Caki2 (cell line): ENCODE data around the gene MBOAT7. TPM values are rescaled to one million over a fixed set of nuclear protein-coding genes. Genes with fewer than 3 reads are reported as not detected.
"Not testable (repeated sequence)": the region's sequence is repeated elsewhere in the genome, so short reads cannot be mapped to it uniquely, and the experiment has no call there.

Source experiments
- DNase-seq: peaks from one replicate; pipeline ENCODE4 v3.0.0-alpha.2; 2015; ENCODE audit warnings: low read depth
- in situ Hi-C: cut with HindIII; loops from 2 replicates; pipeline ENCODE4 v1.10.0; 2016; ENCODE audit warnings: low sequenced_read_pairs, low pct_unique_long_range_greater_than_20kb, mixed read lengths
- total RNA-seq: library from RNA; depleted of rRNA; stranded (reverse); fragments of >200 nt; shearing (Covaris generic); gene quantifications from 2 replicates; pipeline ENCODE4 v1.2.3, GENCODE V29; 2014; ENCODE audit warnings: low replicate concordance

The MBOAT7 gene
- total RNA-seq, 1 experiment from 2014 or later: 108 TPM

GRCh38 chr19:54191811-54192453 is 2.6 kb upstream of the MBOAT7 start:
- in situ Hi-C loops: no loop called here
- no peak for DNase-seq

GRCh38 chr19:54191011-54191810 is 1.8 kb upstream of the MBOAT7 start, which contains the start of gene TSEN34:
TSEN34 (plus strand) TSS chr19:54191308; CDS start chr19:54191365, 57 bp downstream.
- in situ Hi-C loops: no loop called here
- DNase-seq: no peak

GRCh38 chr19:54190503-54191010 is 1.2 kb upstream of the MBOAT7 start:
- in situ Hi-C loops: no loop called here

DNA sequence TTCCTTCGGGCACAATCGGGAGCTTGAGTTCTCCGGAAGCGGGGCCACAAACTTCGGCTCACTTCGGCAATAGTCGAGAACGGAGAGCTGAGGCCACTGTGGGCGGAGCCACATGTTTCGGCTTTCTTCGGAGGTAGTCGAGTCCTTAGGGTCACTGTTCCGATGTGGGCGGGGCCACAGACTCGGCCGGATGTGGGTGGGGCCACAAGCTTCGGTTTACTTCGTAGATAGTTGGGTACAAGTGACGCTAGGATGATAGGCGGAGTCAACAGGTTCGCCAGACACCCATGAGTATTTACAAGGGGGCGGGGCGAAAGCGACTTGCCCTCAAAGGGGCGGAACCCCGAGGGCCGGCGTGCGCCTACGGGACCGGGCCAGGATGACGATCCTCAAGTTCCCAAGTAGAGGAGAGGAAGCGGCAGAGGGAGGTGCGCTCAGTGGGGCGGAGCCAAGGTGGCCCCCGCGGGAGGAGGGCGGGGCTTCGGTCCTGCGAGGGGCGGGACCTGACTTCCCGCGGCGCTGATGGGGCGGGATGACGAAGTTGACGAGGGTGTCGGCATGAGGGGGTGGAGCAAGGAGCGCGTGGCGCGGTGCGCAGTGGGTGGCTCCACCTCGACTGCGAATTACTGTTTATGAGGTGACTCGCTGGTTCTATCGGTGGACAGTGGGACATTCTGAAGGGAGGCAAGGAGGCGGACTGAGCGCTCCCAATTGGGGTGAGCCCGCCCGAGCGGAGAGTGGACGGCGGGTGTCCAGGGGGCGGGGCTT is 539 bp upstream of the MBOAT7 start:
- DNase-seq: peak; percentile 100
- in situ Hi-C loops: no loop called here

More at GRCh38 chr19:54190503-54191010, 1.2 kb upstream of the MBOAT7 start:
- peak; percentile 100 for DNase-seq

GRCh38 chr19:54188215-54188871 is 1.0 kb downstream of the MBOAT7 start:
- DNase-seq: peak; percentile 51
- in situ Hi-C loops: no loop called here

GRCh38 chr19:54186934-54187381 is 2.4 kb downstream of the MBOAT7 start:
- DNase-seq: no peak
- in situ Hi-C loops: no loop called here

DNA sequence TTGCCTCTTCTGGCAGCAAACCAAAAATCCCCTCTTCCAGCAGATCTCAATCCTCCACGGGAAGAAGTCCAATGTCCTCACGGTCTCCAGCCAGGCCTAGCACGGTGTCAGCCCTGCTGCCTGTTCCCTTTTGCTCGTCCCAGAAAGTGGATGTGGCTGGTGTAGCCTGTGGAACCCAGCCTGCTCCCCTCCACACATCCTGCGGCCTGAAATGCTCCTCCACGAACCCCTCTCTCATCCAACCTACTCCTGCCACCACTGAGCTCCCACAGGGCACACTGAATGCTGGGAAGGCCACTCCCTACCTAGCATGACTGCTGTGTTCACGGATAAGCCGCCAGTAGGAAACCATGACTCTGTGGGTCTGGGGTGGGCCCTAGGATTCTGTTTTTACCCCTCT is 3.0 kb downstream of the MBOAT7 start:
- in situ Hi-C loops: no loop called here

DNA sequence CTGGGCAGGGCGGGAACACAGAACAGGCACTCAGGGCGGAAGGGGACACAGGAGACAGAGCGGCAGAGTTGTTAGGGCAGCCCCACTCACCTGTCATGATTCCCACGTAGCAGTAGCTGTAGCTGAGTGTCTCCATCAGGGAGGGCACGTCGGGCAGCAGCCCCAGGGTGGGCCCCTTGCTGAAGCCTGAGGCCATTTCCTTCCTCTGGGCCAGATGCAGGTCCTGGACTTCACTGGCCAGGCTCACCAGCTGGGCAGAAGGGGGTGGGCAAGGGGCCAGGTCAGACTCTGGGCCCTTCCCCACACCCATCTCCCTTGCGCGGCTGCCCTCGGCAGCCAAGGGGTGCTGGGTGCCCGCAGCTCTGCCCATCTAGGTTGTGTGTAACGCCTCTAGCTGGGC is 5.9 kb downstream of the MBOAT7 start:
- no peak for DNase-seq
- in situ Hi-C loops: no loop called here

More for the DNA sequence above, 3.0 kb downstream of the MBOAT7 start:
- DNase-seq: no peak

GRCh38 chr19:54181894-54182293 is 7.5 kb downstream of the MBOAT7 start:
- DNase-seq, in situ Hi-C loops: not testable (repeated sequence)

- in situ Hi-C loops: no loop called here
These were observed 8.7 kb downstream of the MBOAT7 start for GRCh38 chr19:54180691-54181091.

DNA sequence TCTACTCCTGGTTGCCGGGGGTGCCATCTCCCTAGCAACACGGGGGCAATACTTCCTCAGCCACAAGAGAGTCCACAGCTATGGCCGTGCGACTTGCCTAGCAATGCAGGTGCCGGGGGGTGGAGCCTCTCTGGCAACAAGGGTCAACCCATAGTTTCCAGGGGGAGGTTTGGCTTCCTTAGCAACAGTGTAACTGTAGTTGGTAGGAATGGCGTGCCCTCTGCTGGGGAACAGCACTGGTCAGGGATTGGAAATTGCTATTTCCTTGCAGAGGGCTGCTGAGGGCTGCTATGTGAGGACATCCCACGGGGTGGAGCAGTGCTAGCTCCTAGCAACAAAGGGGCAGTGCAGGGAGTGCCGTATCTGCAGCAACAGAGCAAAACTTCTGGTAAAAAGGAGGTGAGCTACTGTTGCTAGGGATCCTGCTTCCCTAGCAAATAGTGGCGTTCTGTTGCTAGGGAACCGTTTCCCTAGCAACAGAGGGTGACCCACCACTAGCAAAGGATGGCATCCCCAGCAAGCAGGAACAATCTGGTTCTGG is 9.4 kb downstream of the MBOAT7 start:
- in situ Hi-C loops: no loop called here
- DNase-seq: peak; percentile 80

More at GRCh38 chr19:54180691-54181091, 8.7 kb downstream of the MBOAT7 start:
- DNase-seq: no peak

GRCh38 chr19:54179262-54179852 is 10.0 kb downstream of the MBOAT7 start:
- in situ Hi-C loops: no loop called here
- DNase-seq: no peak

GRCh38 chr19:54178581-54179261 is 10.7 kb downstream of the MBOAT7 start:
- in situ Hi-C loops: no loop called here
- DNase-seq: no peak

GRCh38 chr19:54173951-54174834 is 15.2 kb downstream of the MBOAT7 start:
- in situ Hi-C loops: no loop called here
- no peak for DNase-seq

DNA sequence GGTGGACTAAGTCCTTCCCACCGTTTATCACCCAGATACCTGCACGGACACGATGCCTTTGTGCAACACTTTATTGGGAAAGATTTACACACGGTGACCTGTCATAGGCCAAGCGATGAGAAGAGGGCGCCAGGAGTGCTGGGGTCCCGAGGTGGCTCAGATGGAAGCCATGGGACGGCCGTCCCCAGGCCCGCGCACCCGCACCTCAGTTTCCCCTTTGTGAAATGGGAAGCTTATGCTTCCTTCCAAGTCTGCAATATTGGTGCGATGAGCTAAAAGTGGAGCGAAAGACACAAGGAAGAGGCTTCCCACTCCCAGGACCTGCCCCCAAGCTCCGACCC is 16.1 kb downstream of the MBOAT7 start:
- in situ Hi-C loops: no loop called here
- DNase-seq: no peak
